Neural progenitor cell (in vitro differentiated cells): ENCODE results near the gene PTAFR. TPM values are rescaled to one million over a fixed set of nuclear protein-coding genes. Genes with fewer than 3 reads are reported as not detected.

ENCODE experiments used
- DNase-seq: peaks from one replicate; pipeline ENCODE4 v3.0.0-alpha.2; 2016; ENCODE audit warnings: low spot score
- H2AFZ ChIP-seq: fragments of 200-600 bp; sonication (generic); replicated peaks from 2 replicates; pipeline ENCODE4 v1.6.1; 2016; ENCODE audit warnings: antibody characterized with exemption
- H3F3A ChIP-seq: fragments of 200-600 bp; sonication (generic); 2 replicates; pipeline ENCODE4 v1.6.1; 2016; ENCODE audit warnings: antibody characterized with exemption, low read depth
- H3K27ac ChIP-seq: fragments of 200-600 bp; sonication (generic); 2 replicates; pipeline ENCODE4 v1.5.1; 2016; ENCODE audit warnings: mild to moderate bottlenecking
- H3K27me3 ChIP-seq: fragments of 200-600 bp; sonication (generic); 2 replicates; pipeline ENCODE4 v1.6.1; 2016; ENCODE audit warnings: mild to moderate bottlenecking, moderate library complexity
- H3K36me3 ChIP-seq: fragments of 200-600 bp; sonication (generic); 2 replicates; pipeline ENCODE4 v1.5.1; 2016
- H3K4me1 ChIP-seq: fragments of 200-600 bp; sonication (generic); 2 replicates; pipeline ENCODE4 v1.6.1; 2016; ENCODE audit warnings: mixed run types
- H3K4me2 ChIP-seq: fragments of 200-600 bp; sonication (generic); 2 replicates; pipeline ENCODE4 v1.6.1; 2016
- H3K4me3 ChIP-seq: fragments of 200-600 bp; sonication (generic); 2 replicates; pipeline ENCODE4 v1.5.1; 2016
- H3K79me2 ChIP-seq: fragments of 200-600 bp; sonication (generic); 2 replicates; pipeline ENCODE4 v1.6.1; 2016; ENCODE audit warnings: low read depth
- H3K9ac ChIP-seq: fragments of 200-600 bp; sonication (generic); 2 replicates; pipeline ENCODE4 v1.6.1; 2016
- H3K9me3 ChIP-seq: fragments of 200-600 bp; sonication (generic); 2 replicates; pipeline ENCODE4 v1.5.1; 2016; ENCODE audit warnings: low read depth
- H4K20me1 ChIP-seq: fragments of 200-600 bp; sonication (generic); 2 replicates; pipeline ENCODE4 v1.6.1; 2016; ENCODE audit warnings: low read depth
- H3K27ac Mint-ChIP-seq: 3 replicates; pipeline ENCODE4 v1.8.0; 2021; ENCODE audit warnings: mixed read lengths
- H3K27me3 Mint-ChIP-seq: 2 replicates; pipeline ENCODE4 v1.8.0; 2022; ENCODE audit warnings: low read depth, mild to moderate bottlenecking, inconsistent platforms, moderate library complexity, mixed read lengths; ENCODE audit not compliant: insufficient read depth
- H3K36me3 Mint-ChIP-seq: 3 replicates; pipeline ENCODE4 v1.8.0; 2021; ENCODE audit warnings: mixed read lengths
- H3K4me1 Mint-ChIP-seq: 3 replicates; pipeline ENCODE4 v1.8.0; 2021; ENCODE audit warnings: mixed read lengths
- H3K4me3 Mint-ChIP-seq: 3 replicates; pipeline ENCODE4 v1.8.0; 2021; ENCODE audit warnings: mild to moderate bottlenecking, moderate library complexity, mixed read lengths
- H3K9me3 Mint-ChIP-seq: 3 replicates; pipeline ENCODE4 v1.8.0; 2020; ENCODE audit warnings: mixed read lengths
- CTCF ChIP-seq: fragments of 200-600 bp; sonication (generic); IDR thresholded peaks from 2 replicates; pipeline ENCODE4 v1.5.1; 2017; ENCODE audit warnings: antibody characterized with exemption, mild to moderate bottlenecking
- EZH2 ChIP-seq: fragments of 200-600 bp; sonication (generic); IDR thresholded peaks from 2 replicates; pipeline ENCODE4 v1.6.1; 2017; ENCODE audit warnings: antibody characterized with exemption, mild to moderate bottlenecking, moderate library complexity
- EZH2phosphoT487 ChIP-seq: fragments of 200-600 bp; sonication (generic); IDR thresholded peaks from 2 replicates; pipeline ENCODE4 v1.6.1; 2017; ENCODE audit warnings: antibody characterized with exemption
- total RNA-seq: library from RNA; depleted of rRNA; stranded (reverse); fragments of >200 nt; gene quantifications from 2 replicates; pipeline ENCODE4 v1.2.3, GENCODE V29; 2015; ENCODE audit warnings: low replicate concordance

Gene PTAFR
- total RNA-seq, 1 donor from 2014 or later, result not detected

- H3K4me1 ChIP-seq, result no peaks in the 10 kb centered on the region
- no peaks in the 10 kb centered on the region for H4K20me1 ChIP-seq
- H3K9me3 ChIP-seq, result no peaks in the 10 kb centered on the region
- Mint-ChIP-seq H3K4me3 (no peak overlapping the region), H3K27me3 (peaks cover 4% of the 10 kb centered on the region), H3K36me3 (no peaks in the 10 kb centered on the region), H3K9me3 (no peaks in the 10 kb centered on the region), H3K27ac (no peak overlapping the region), H3K4me1 (no peaks in the 10 kb centered on the region)
- H3K27me3 ChIP-seq, result no peaks in the 10 kb centered on the region
- TF ChIP-seq CTCF (no peak), EZH2phosphoT487 (no peak)
- no peaks in the 10 kb centered on the region for H3K36me3 ChIP-seq
- no peaks in the 10 kb centered on the region for H3F3A ChIP-seq
- H3K27ac ChIP-seq, result no peak overlapping the region
- H3K79me2 ChIP-seq, result no peaks in the 10 kb centered on the region
- H3K9ac ChIP-seq, result no peak overlapping the region
- H2AFZ ChIP-seq, result no peak overlapping the region
- H3K4me3 ChIP-seq, result no peak overlapping the region
- no peak overlapping the region for H3K4me2 ChIP-seq
- DNase-seq, result no peak
Measured at GRCh38 chr1:28154078-28154594, 22.4 kb downstream of the PTAFR start.

- peaks cover 9% of the 10 kb centered on the region for H3K4me1 ChIP-seq
- H3K4me3 Mint-ChIP-seq, result no peak overlapping the region
- no peak overlapping the region for H3K4me3 ChIP-seq
- H3K27me3 ChIP-seq, result no peaks in the 10 kb centered on the region
- H3K27ac Mint-ChIP-seq, result no peak overlapping the region
- no peak overlapping the region for H3K4me2 ChIP-seq
- H3K79me2 ChIP-seq, result no peaks in the 10 kb centered on the region
- no peaks in the 10 kb centered on the region for H3K36me3 ChIP-seq
- H3K27me3 Mint-ChIP-seq, result peaks cover 6% of the 10 kb centered on the region
- TF ChIP-seq CTCF (no peak), EZH2phosphoT487 (no peak), EZH2 (no peak)
- no peaks in the 10 kb centered on the region for H3K36me3 Mint-ChIP-seq
- no peaks in the 10 kb centered on the region for H4K20me1 ChIP-seq
- H3K4me1 Mint-ChIP-seq, result peaks cover 5% of the 10 kb centered on the region
- H3F3A ChIP-seq, result no peaks in the 10 kb centered on the region
- H3K27ac ChIP-seq, result no peak overlapping the region
- H3K9me3 ChIP-seq, result no peaks in the 10 kb centered on the region
- H2AFZ ChIP-seq, result no peak overlapping the region
- DNase-seq, result no peak
- H3K9ac ChIP-seq, result no peak overlapping the region
- no peaks in the 10 kb centered on the region for H3K9me3 Mint-ChIP-seq
Measured at GRCh38 chr1:28150125-28150780, 26.2 kb downstream of the PTAFR start.

GRCh38 chr1:28148880-28149195 lies 27.7 kb downstream of the PTAFR start:
- no peak overlapping the region for H3K4me2 ChIP-seq
- H4K20me1 ChIP-seq, result no peaks in the 10 kb centered on the region
- Mint-ChIP-seq H3K27me3 (peaks cover 8% of the 10 kb centered on the region), H3K27ac (no peak overlapping the region), H3K36me3 (no peaks in the 10 kb centered on the region), H3K4me3 (no peak overlapping the region), H3K4me1 (peaks cover 5% of the 10 kb centered on the region), H3K9me3 (no peaks in the 10 kb centered on the region)
- H3K4me3 ChIP-seq, result no peak overlapping the region
- H3K27me3 ChIP-seq, result no peaks in the 10 kb centered on the region
- no peaks in the 10 kb centered on the region for H3K9me3 ChIP-seq
- DNase-seq, result no peak
- no peak overlapping the region for H3K9ac ChIP-seq
- no peak for TF ChIP-seq CTCF
- no peak for TF ChIP-seq EZH2
- no peak for TF ChIP-seq EZH2phosphoT487
- no peak overlapping the region for H2AFZ ChIP-seq
- peaks cover 9% of the 10 kb centered on the region for H3K4me1 ChIP-seq
- no peaks in the 10 kb centered on the region for H3F3A ChIP-seq
- no peaks in the 10 kb centered on the region for H3K79me2 ChIP-seq
- H3K27ac ChIP-seq, result no peak overlapping the region
- H3K36me3 ChIP-seq, result no peaks in the 10 kb centered on the region
